ENCODE data around the gene TMEM50B. TPM values are rescaled to one million over a fixed set of nuclear protein-coding genes. Genes with fewer than 3 reads are reported as not detected.

Gene TMEM50B
- 100 to 1,000 TPM in 2 of 6 donors, 10 to 100 TPM in 4; 45.1 to 155 (median 68.0) TPM for total RNA-seq

GRCh38 chr21:33479679-33480480 is at the start of gene TMEM50B:
TMEM50B (minus strand) TSS chr21:33479974; CDS start chr21:33468885, 11,089 bp downstream.
- peak; percentile 87 to 98 for TF ChIP-seq POLR2AphosphoS5 (IDR thresholded peaks at IDR 0.05)
- peak; percentile 41 to 98 (median 86) for TF ChIP-seq POLR2A (IDR thresholded peaks at IDR 0.05)
- TF ChIP-seq, protein P1, sequence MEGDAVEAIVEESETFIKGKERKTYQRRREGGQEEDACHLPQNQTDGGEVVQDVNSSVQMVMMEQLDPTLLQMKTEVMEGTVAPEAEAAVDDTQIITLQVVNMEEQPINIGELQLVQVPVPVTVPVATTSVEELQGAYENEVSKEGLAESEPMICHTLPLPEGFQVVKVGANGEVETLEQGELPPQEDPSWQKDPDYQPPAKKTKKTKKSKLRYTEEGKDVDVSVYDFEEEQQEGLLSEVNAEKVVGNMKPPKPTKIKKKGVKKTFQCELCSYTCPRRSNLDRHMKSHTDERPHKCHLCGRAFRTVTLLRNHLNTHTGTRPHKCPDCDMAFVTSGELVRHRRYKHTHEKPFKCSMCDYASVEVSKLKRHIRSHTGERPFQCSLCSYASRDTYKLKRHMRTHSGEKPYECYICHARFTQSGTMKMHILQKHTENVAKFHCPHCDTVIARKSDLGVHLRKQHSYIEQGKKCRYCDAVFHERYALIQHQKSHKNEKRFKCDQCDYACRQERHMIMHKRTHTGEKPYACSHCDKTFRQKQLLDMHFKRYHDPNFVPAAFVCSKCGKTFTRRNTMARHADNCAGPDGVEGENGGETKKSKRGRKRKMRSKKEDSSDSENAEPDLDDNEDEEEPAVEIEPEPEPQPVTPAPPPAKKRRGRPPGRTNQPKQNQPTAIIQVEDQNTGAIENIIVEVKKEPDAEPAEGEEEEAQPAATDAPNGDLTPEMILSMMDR (IDR thresholded peaks at IDR 0.05), result peak; percentile 47 to 84 (median 66)
- TF ChIP-seq EP300 (IDR thresholded peaks at IDR 0.05), result peak in 1 of 4 donors; percentile 21
- Histone ChIP-seq H3K27ac (peak within 1 kb of the TSS; percentile 93 to 98 (median 98)), H3K4me1 (peaks cover 13 to 19% (median 16%) of the 10 kb centered on the region in 4 donors), H3K4me3 (peak within 1 kb of the TSS; percentile 89 to 96 (median 92)), H3K27me3 (no peaks in the 10 kb centered on the region), H3K36me3 (no peaks in the 10 kb centered on the region), H3K9me3 (no peaks in the 10 kb centered on the region)
- WGBS, 2 donors, result 0 to 1% methylated on average over 21 to 46 of the region's 93 CpGs
- ATAC-seq (ENCODE audit: low FRiP score in 2 of 2) (peak; percentile 98 to 99), DNase-seq (peak; percentile 96 to 99)

DNA sequence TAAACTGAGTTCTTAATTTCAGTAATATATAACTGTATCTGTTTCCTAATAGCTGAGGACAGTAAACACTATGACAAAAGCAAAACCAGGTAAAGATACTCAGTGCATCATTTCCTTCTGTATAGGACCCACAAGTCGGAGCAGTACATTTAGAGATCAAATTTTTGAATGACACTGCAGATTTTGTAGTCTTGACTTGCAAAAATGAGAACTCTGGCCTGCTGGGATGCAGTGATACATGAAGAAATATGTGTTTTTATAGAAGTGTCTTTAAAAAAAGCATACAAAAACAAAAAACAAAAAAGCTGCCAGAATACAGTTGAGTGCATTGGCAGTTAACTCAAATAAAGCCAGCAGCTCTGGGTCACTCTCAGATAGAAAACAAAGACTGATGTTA is 43.2 kb upstream of the TMEM50B start:
- H3K9me3 ChIP-seq, result no peaks in the 10 kb centered on the region
- peaks cover 0 to 72% (median 18%) of the 10 kb centered on the region in 4 donors for H3K36me3 ChIP-seq
- no peaks in the 10 kb centered on the region for H3K27me3 ChIP-seq
- 48 to 67% methylated on average over 1 of the region's 1 CpG for WGBS, 2 donors
- DNase-seq (no peak), ATAC-seq (ENCODE audit: low FRiP score in 2 of 2) (no peak)
- H3K4me3 ChIP-seq, result no peak overlapping the region
- H3K27ac ChIP-seq, result no peak overlapping the region
- H3K4me1 ChIP-seq, result no peaks in the 10 kb centered on the region
- TF ChIP-seq POLR2A (IDR thresholded peaks at IDR 0.05), result no peak
- TF ChIP-seq, protein P1 (IDR thresholded peaks at IDR 0.05), result no peak
- TF ChIP-seq EP300 (IDR thresholded peaks at IDR 0.05), result no peak

DNA sequence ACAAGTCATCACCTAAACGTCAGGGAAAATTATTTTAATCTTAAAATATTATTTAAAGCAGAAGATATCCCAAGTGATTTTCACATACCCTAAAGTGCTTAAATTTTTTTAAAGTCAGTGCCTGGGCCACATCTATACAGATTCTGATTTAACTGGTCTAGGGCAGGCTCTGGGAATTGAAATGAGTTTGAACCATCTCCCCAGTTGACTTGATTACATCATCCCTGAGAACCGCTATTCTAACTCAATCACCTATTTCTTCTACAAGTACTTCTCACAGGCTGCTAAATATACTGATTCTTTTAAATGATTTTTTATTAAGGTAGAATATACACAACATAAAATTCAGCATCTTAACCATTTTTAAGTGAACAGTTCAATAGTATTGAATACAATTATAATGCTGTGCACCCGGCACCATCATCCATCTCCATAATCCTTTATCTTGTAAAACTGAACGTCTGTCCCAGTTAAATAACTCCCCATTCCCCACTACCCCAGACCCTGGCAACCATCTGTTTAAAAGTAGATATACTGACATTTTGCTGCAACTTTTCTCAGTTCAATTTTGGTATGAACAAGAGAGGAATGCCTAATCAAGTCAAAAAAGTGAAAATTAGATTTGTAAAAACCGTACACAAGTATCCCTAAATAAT is 42.7 kb upstream of the TMEM50B start:
- no peak for TF ChIP-seq EP300 (IDR thresholded peaks at IDR 0.05)
- no peak overlapping the region for H3K27ac ChIP-seq
- no peaks in the 10 kb centered on the region for H3K27me3 ChIP-seq
- H3K4me3 ChIP-seq, result no peak overlapping the region
- ATAC-seq (ENCODE audit: low FRiP score in 2 of 2), result no peak
- no peaks in the 10 kb centered on the region for H3K4me1 ChIP-seq
- H3K36me3 ChIP-seq, result peaks cover 0 to 72% (median 17%) of the 10 kb centered on the region in 4 donors
- WGBS, 2 donors, result 87 to 91% methylated on average over 5 of the region's 5 CpGs
- H3K9me3 ChIP-seq, result no peaks in the 10 kb centered on the region
- DNase-seq, result no peak

DNA sequence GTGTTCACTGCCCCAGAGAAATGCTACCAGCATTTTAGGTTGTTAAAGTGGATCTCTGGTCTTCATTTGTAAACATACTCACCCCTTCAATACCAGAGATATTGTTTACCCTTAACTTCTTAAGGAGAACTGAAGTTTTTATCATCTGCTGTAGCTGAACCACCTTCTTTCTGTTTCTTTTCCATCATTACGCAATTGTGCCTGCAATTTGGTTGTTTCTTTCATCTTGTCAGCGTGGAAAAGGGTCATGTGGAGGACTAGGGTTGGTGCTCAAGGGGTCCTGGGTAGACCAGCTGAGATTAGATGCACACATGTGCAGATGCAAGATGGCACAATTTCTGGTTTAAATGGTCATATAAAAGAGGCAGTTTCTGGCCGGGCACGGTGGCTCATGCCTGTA is 39.1 kb upstream of the TMEM50B start:
- TF ChIP-seq POLR2AphosphoS5 (IDR thresholded peaks at IDR 0.05) (no peak), EP300 (IDR thresholded peaks at IDR 0.05) (no peak), POLR2A (IDR thresholded peaks at IDR 0.05) (no peak)
- TF ChIP-seq, protein P1 (IDR thresholded peaks at IDR 0.05), result no peak
- Histone ChIP-seq H3K4me1 (peaks cover 0 to 3% (median 0%) of the 10 kb centered on the region in 4 donors), H3K9me3 (no peaks in the 10 kb centered on the region), H3K27me3 (no peaks in the 10 kb centered on the region), H3K36me3 (peaks cover 6 to 77% (median 29%) of the 10 kb centered on the region in 4 donors), H3K4me3 (no peak overlapping the region), H3K27ac (no peak overlapping the region)
- DNase-seq, result no peak
- WGBS, 2 donors, result 95 to 96% methylated on average over 4 of the region's 4 CpGs
- ATAC-seq (ENCODE audit: low FRiP score in 2 of 2), result no peak

DNA sequence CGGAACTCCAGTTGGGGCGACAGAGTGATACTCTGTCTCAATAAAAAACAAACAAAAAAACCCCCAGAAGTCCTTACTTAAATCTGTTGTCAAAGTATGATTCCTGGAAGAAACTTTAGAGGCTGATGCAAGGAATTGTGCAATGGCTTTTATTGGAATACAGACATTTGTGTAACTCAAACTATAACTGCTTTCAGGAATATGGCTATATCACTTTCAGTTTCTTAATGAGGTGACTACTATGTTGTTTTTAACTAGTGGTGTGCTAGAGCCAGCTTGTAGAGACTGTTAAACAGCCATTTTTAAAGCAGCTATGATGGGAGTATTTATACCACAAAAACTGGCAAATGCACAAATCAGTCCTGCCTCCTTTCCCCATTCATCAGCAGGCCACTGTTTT is 34.5 kb upstream of the TMEM50B start:
- WGBS, 2 donors, result 68 to 74% methylated on average over 2 of the region's 2 CpGs
- Histone ChIP-seq H3K36me3 (peaks cover 12 to 94% (median 48%) of the 10 kb centered on the region in 4 donors), H3K9me3 (no peaks in the 10 kb centered on the region), H3K27me3 (no peaks in the 10 kb centered on the region), H3K4me1 (peaks cover 0 to 3% (median 0%) of the 10 kb centered on the region in 4 donors), H3K4me3 (no peak overlapping the region), H3K27ac (no peak overlapping the region)
- DNase-seq (no peak), ATAC-seq (ENCODE audit: low FRiP score in 2 of 2) (no peak)
- TF ChIP-seq, protein P1 (IDR thresholded peaks at IDR 0.05), result no peak
- TF ChIP-seq POLR2A (IDR thresholded peaks at IDR 0.05) (no peak), POLR2AphosphoS5 (IDR thresholded peaks at IDR 0.05) (peak in 1 of 2 donors; percentile 14), EP300 (IDR thresholded peaks at IDR 0.05) (no peak)
